GM10266 (cell line): ENCODE data around the gene RPL36.

Experiments used
- DNase-seq: peaks from one replicate; pipeline ENCODE4 v3.0.0; 2012; ENCODE audit errors: extremely low spot score
- TF ChIP-seq, protein P1 (sequence below): IDR thresholded peaks from 2 replicates; pipeline ENCODE4 v1.5.1; 2012; ENCODE audit warnings: mild to moderate bottlenecking, low read depth; ENCODE audit not compliant: control insufficient read depth, insufficient read depth; ENCODE audit errors: missing control alignments

Gene RPL36

DNA sequence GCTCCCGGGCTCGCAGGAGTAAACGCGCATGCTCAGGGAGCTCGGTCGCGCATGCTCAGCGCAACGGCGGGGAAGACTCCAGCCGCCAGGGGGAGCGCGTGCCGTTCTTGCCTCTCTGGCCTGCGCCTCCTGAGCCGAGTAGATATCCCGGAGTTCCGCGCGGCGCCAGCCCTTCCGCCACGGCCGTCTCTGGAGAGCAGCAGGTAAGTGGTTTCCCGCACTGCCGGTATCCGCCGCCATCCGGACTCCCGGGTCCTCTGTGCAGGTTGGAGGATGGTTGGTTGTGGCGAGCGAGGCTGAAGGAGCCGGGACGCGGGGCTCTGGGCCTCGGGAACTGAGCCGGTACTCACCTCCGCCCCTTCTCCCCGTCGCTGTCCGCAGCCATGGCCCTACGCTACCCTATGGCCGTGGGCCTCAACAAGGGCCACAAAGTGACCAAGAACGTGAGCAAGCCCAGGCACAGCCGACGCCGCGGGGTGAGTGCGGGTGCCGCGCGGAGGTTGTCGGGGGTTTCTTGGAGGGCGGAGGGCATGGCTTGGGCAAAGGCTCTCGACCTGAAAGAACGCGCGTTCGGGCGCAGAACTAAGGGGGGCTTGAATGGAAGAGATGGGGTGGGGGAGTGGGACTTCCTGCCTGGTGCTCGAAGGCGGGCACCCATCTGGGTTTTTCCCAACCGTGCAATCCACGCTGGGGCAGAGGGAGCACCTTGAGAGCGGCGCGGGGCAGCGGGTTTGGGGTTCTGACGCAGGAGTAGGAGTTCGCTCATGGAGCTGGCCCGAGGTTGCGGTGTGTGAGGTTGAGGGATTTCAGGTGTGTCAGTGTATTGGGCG is at the start of gene RPL36:
Gene RPL36, plus strand, starts transcription at position 171 of the 830 bp plus-strand sequence. Its CDS starts 213 bp downstream, at position 384.
- TF ChIP-seq, protein P1, sequence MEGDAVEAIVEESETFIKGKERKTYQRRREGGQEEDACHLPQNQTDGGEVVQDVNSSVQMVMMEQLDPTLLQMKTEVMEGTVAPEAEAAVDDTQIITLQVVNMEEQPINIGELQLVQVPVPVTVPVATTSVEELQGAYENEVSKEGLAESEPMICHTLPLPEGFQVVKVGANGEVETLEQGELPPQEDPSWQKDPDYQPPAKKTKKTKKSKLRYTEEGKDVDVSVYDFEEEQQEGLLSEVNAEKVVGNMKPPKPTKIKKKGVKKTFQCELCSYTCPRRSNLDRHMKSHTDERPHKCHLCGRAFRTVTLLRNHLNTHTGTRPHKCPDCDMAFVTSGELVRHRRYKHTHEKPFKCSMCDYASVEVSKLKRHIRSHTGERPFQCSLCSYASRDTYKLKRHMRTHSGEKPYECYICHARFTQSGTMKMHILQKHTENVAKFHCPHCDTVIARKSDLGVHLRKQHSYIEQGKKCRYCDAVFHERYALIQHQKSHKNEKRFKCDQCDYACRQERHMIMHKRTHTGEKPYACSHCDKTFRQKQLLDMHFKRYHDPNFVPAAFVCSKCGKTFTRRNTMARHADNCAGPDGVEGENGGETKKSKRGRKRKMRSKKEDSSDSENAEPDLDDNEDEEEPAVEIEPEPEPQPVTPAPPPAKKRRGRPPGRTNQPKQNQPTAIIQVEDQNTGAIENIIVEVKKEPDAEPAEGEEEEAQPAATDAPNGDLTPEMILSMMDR = peak; percentile 100
- DNase-seq = peak; percentile 98

DNA sequence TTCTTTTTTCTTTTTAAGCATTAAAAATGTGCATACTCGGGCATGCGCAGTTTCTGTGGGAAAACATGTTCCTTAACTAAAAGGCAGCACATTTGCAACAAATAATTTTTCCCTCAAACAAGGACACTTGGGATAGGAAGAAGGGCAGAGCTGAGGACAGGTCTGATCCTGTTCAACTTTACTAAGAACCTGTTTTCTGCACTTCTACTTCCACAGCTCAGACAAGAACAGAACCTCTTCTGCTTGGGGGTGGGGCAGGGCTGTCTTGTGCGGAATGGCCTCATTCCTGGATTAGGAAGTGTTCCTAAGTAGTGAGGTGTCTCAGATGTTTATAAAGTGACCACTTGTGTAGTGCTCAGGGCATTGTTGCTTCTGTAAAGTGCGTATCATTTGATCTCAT is 48.9 kb upstream of the RPL36 start:
- no peak for DNase-seq
- TF ChIP-seq, protein P1 = no peak

DNA sequence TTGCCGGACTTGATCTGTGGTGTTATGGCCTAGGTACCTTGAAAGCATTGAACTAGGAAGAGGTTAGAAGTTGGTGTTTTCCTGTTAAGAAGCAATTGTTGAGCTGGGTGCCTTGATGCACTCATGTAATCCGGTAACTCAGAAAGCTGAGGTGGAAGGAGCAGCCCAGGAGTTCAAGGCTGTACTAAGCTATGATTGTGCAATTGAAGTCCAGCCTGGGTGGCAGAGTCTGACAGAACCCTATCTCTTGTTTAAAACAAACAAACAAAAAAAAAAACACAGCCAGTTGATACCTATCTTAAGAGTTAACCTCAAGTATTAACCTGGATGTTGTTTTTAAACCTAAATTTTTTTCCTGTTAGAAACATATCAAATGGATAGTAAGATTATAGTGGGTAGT is 47.9 kb upstream of the RPL36 start:
- no peak for DNase-seq
- TF ChIP-seq, protein P1 = no peak

DNA sequence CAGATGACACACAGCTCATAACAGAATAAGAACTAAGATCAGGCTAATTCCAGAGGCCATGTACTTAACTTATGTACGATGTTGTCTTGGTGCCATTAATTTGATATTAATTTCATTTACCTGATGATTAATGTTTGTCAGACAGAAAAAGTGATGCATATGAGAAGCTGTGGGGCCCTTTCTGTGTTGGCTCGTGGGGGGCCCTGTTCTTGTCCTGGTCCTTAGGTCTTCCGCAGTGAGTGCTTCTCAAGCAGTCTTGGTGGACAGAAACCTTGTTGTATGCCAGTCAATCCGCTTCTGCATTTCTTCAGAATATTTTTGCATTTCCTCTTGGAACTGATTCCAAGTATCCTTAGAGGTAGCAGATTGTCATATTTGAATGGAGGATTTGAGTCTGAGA is 47.0 kb upstream of the RPL36 start:
- TF ChIP-seq, protein P1 = no peak

DNA sequence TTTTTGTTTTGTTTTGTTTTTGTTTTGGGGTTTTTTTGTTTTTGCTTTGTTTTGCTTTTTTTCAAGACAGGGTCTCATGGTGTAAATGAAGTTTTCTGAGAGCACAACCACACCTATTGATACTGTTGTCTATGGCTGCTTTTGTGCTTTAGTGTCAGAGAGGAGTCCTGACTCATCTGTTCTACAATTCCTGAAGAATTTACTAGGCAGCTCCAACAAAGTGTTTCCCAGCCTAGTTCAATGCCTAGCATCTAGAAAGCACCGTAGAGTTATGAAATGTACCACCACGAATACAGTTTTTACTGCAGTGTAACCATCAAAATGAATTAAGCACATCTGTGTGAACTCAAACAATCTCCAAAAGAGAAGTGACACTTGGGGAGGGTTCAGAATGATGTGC is 46.1 kb upstream of the RPL36 start:
- TF ChIP-seq, protein P1 = no peak
- no peak for DNase-seq

More for the DNA sequence above, 47.0 kb upstream of the RPL36 start:
- no peak for DNase-seq

DNA sequence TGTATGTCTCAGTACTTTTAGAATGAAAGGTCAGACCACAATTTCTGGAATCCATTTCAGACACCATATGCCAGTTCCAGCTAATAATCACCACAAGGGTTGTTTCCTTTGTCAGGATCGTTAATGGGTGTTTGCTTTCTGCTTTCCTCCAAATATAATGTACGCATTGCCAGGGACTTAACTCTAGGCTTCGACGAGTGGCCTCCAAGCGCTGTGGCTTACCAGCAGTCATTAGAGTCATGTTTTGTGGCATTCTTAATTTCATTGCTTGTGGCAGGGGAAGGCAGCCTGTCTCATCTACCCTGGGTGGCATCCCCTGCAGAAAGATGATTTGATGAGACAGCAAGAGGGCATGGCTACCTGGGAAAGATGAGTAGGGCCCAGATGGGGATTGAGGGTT is 44.7 kb upstream of the RPL36 start:
- DNase-seq = no peak
- TF ChIP-seq, protein P1 = no peak

DNA sequence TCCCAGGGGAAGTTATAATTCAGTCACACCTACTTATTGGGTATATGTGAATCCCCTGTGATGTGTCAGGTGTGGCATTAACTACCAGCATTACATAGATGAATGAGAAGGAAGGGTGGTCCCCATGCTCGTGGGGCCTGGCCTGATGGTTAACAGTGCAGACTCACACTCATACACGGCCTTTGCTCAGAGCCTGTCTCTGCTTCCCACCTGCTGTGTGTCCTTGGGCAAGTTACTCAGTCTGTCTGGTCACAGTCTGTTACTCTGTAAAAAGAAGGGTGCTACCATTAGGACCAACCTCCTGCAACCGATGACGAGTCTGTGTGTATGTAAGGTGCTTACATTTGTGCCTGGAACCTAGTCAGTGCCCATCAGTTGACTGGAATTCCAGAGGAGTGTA is 43.4 kb upstream of the RPL36 start:
- DNase-seq = no peak
- TF ChIP-seq, protein P1 = no peak
